SU-DHL-6 (cell line): ENCODE results near the gene OR7G2.

Source experiments
- EZH2phosphoT487 ChIP-seq: fragments of 200-600 bp; sonication (generic), shearing (Covaris generic); conservative IDR thresholded peaks from 2 replicates; pipeline ENCODE4 v1.6.1; 2018; ENCODE audit warnings: mild to moderate bottlenecking, antibody characterized with exemption, low read length, moderate library complexity, mixed read lengths
- TF ChIP-seq, protein P1 (sequence below): fragments of 200-600 bp; sonication (generic); IDR thresholded peaks from one replicate; pipeline ENCODE4 v1.5.1; 2017; ENCODE audit warnings: antibody characterized with exemption, mild to moderate bottlenecking, low read length, moderate library complexity; ENCODE audit not compliant: insufficient read depth, poor library complexity, severe bottlenecking

DNA sequence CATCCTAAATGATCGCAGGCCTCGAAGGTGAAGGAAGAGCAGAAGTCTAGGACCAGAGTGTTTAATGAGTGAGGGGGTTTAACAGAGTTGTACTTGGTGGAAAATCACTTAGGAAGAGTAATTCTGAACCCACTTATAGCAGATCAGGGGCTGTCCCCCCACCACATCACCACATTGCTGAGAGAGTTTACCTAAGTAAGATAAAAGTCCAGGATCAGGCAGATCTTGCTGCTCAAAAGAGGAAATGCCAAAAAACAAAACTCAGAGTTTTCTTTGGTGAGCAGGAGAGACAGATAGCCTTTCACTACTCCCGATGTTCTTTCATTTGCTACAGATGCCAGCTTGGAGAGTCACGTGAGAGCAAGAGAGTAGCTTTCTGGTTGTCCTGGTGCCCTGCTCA is 48.3 kb upstream of the OR7G2 start:
- TF ChIP-seq, protein P1, sequence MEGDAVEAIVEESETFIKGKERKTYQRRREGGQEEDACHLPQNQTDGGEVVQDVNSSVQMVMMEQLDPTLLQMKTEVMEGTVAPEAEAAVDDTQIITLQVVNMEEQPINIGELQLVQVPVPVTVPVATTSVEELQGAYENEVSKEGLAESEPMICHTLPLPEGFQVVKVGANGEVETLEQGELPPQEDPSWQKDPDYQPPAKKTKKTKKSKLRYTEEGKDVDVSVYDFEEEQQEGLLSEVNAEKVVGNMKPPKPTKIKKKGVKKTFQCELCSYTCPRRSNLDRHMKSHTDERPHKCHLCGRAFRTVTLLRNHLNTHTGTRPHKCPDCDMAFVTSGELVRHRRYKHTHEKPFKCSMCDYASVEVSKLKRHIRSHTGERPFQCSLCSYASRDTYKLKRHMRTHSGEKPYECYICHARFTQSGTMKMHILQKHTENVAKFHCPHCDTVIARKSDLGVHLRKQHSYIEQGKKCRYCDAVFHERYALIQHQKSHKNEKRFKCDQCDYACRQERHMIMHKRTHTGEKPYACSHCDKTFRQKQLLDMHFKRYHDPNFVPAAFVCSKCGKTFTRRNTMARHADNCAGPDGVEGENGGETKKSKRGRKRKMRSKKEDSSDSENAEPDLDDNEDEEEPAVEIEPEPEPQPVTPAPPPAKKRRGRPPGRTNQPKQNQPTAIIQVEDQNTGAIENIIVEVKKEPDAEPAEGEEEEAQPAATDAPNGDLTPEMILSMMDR = no peak
- no peak for TF ChIP-seq EZH2phosphoT487
